NK-92 (cell line): ENCODE data around the gene DTL.

Experiments
- DNase-seq: peaks from one replicate; lab custom pipeline; 2025; ENCODE audit not compliant: unreplicated experiment; lab: John Stamatoyannopoulos, UW

The DTL gene

DNA sequence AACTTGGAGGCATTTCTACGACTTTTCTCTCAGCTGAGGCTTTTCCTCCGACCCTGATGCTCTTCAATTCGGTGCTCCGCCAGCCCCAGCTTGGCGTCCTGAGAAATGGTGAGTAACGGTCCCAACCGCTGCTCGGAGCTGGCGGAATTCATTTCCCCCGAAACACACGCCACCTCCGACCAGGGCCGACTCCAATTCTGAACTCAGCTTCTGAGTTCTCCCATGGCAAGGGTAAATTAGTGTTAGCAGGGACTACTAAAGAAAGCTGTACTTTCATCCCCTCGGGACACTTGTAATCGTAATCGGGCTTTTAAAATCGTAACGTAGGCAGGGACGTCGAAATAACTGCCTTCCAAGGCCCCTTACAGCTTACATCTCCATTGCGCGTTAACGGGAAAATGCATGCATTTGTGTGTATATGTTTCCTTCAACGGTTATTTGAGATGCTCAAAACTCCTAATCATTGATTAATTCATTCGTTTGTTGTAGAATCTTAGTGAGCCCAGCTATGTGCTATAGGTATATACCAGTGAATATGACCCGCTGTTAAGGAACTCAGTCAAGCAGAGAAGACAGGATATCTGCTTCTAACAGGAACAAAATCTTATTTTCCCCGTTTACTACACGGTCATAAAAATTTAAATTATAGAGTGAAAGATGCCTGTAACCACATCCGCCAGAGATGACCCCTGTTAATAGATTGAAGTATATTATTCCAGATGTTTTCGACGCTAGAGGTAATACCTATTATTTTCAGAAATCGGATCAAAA lies 472 bp downstream of the DTL start:
- DNase-seq: no peak

DNA sequence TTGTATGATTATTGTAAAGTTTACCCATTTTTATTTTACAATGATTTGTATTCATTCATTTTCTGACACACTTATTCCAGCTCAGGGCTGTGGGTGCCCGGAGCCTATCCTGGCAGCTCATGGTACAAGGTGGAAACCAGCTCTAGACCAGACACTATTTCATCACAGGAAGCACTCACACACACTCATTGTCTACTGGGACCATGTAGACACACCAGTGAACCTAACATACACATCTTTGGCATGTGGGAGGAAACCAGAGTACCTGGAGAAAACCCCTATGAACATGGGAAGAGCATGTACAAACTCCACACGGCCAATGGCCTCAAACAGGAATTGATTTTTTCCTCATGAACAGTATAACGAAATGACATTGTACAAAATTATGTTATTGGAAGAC lies 2.4 kb downstream of the DTL start:
- DNase-seq: no peak

DNA sequence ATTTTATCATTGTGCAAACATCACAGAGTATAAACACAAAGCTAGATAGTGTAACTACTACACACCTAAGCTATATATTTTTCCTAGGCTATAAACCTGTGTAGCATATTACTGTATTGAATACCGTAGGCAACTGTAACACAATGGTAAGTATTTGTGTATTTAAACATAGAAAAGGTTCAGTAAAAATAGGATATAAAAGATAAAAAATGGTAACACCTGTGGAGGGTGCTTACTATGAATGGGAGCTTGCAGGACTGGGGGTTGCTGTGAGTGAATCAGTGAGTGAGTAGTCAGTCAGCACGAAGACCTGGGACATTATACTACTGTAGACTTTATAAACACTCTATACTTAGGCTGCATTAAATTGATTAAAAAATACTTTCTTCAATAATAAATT lies 4.1 kb downstream of the DTL start:
- no peak for DNase-seq

DNA sequence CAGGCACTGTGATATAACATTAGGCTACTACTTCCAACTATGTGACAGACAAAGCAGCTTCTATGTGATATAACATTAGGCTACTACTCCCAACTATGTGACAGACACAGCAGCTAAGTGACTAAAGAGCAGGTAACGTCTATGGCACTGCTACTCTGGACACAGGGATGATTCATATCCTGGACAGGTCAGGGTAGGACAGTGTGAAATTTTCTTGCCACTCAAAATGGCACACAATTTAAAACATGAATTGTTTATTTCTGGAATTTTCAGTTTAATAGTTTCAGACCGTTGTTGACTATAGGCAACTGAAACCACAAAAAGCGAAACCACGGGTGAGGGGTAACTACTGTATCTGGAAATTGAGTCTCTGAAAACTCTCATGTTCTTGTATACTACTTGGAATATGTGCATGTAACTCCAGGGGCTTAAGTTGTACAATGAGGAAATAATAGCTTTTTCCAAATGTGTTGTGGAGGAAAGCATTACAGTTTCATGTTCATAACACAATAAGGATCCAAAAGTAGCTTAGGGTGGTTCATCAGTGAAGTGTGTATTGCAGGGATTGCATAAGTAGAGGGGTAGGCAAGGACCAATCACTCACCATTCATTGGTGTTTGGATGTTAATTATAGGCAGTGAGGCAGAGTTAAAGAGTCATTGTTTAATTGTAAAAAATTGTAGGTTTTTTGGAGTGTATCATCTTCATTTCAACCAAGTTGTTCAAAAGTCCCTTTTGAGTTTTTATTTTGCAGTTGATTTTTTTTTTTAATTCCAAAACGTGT lies 5.3 kb downstream of the DTL start:
- no peak for DNase-seq

DNA sequence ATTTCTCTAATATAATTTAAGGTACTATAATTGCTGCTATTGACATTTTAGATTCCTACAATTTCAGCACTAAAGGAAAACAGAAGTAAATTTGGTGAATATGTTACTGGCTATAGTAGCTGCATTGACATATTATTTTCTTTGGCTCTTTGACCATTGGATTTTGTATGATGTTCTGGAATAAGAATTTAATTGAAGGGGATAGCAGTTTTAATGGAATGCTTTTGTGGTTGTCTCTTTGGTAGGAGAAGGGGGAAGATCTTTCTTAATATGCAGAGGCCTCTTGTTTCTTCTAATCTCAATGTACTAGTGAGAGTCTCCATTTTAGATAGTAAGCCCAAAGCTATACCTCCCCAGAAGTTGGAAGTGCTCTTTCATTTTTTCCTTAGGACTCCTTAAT lies 6.9 kb downstream of the DTL start:
- no peak for DNase-seq

DNA sequence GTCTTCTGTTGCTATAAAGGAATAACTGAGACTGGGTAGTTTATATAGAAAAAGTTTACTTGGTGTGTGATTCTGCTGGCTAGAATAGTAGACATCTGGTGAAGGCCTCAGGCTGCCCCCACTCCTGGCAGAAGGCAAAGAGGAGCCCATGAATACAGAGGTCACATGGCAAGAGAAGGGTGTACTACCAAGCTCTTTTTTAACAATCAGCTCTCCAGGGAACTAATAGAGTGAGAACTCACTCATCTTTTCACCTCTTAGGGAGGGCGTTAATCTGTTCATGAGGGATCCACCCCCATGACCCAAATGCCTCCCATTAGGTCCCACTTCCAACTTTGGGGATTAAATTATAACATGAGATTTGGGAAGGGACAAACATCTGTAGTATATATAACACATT lies 9.3 kb downstream of the DTL start:
- no peak for DNase-seq

DNA sequence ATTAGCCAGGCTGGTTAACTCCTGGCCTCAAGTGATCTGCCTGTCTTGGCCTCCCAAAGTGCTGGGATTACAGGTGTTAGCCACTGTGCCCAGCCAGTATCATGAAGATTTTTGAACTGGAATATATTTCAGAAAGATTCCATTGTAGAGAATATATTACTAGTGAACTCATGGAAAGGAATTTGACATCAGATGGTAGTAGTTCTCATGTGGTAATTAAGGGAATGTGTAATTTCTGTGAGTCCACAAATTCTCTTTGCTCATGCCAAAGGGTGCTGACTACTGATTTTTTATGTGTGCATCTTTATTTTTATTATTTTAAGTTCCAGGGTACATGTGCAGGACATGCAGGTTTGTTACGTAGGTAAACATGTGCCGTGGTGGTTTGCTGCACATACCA lies 10.4 kb downstream of the DTL start:
- no peak for DNase-seq

DNA sequence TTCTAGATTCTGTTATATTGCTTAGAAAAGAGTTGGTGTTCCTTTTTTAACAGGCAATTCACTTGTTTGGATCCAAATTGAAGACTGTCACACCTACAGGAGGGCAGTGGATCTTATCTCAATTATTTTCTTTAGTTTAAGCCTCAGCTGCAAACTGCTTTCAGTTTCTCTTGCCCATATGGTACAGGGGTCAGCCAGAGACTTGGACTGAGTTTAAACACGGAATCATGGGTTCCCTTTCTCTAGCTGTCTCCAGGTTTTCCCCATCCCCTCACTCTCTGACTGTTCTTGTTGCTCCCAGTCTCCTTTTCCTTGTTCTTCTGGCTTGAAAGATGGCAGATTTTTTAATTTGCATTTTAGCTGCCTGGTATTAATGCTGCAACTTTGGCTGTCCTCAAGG lies 18.4 kb downstream of the DTL start:
- no peak for DNase-seq

DNA sequence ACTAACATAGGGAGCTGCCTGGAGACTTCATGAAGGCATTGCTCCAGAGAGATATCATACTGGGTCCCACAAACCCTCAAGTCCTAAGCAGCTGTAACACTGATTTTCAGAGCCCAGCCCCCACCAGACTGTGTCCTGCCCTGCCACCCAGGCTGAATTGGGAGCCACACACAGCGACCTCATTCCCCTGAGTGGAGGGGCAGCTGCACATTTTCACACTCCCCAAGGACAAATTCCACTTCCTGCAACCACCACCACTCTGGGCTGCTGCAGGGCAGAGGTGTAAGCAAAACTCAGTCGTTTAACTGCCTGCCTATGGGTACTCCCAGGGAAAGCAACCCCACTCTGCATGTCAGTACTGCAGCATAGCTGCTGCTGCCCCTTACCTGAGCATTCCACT lies 19.8 kb downstream of the DTL start:
- no peak for DNase-seq

DNA sequence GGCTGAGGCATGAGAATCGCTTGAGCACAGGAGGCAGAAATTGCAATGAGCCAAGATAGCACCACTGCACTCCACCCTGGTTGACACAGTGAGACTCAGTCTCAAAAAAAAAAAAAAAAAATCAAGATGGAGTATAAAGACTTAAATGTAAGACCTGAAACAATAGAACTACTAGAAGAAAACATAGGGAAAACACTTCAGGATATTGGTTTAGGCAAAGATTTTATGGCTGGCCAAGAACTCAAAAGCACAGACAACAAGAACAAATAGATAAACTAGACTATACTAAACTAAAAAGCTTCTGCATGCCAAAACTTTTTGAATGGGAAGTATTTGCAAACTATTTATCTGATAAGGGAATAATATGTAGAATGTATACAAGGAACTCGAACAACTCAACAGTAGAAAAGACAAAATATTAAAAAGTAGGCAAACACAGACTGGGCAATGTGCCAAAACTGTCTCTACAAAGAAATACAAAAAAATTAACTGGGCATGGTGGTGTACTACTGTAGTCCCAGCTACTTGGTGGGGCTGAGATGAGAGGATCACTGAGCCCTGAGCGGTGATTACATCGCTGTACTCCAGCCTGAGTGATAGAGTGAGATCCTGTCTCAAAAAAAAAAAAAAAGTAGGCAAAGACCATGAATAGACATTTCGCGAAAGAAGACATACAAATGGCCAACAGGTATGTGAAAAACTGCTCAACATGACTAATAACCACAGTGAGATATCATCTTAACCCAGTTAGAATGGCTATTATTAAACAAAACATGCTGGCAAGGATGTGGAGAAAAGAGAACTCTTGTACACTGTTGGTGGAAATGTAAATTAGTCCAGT lies 25.3 kb downstream of the DTL start:
- DNase-seq: no peak

DNA sequence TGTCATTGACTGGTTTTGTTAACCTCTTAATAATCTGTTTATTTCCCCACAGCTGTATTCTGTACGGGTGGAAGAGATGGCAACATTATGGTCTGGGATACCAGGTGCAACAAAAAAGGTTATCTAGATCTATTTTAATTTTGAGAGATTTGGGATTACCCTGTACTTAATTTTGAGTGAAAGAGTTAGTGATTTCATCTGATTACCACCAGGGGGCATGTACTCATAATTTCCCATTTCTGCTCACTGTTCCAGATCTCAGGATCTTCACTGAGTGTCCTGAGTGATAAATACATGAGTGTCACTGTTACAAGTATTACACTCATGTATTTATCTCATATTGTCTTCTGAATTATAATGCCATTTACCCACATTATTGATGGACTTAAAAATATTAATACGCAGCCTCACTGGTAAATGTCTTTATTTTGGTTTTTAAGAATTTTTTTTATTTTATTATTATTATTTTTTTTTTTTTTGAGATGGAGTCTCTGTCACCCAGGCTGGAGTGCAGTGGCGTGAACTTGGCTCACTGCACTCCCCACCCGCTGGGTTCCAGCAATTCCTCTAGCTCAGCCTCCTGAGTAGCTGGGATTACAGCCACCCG lies 27.4 kb downstream of the DTL start:
- DNase-seq: no peak

DNA sequence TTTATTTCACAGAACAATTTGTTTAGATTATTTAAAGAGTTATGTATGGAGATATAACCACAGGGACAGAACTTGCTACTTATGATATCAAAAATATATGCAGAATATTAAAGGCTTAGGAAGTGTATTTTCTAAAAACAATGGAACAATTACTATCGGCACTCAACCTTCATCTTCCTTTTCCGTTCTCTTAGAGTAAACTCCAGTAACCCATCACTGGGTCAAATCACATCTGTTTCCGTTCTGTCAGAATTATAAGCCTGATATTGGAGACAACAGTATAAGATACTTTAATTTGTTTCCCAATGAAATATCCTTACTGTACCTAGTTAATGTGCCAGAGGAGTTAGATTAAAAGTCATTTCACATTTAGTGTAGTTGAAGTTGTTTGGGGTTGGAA lies 32.2 kb downstream of the DTL start:
- DNase-seq: no peak

DNA sequence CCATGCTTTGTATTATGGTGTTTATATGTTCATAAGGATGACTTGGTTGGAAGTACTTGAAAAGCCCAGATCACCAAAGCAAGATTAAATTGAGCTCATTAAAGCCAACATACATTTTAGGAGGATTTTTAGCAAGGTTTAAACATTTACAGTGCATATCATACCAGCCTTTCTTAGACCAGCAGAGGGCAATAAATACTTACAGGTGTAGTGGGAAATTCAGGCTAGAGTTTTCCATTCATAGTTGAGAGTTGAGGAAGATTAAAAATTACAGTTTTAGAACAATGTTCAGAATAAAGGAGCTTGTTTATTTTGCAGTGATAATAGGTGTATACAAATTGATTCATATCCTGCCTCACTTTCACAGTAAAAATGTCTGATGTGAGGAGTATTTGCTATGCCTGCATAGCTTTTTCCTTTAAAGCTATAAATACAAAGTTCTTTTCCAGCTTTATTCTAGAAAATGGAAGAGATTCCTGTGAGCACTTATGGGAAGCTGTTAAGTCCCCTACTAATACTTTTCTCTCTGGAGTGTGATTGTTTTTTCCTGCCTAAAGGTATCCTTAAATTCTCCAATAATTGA lies 35.3 kb downstream of the DTL start:
- no peak for DNase-seq

DNA sequence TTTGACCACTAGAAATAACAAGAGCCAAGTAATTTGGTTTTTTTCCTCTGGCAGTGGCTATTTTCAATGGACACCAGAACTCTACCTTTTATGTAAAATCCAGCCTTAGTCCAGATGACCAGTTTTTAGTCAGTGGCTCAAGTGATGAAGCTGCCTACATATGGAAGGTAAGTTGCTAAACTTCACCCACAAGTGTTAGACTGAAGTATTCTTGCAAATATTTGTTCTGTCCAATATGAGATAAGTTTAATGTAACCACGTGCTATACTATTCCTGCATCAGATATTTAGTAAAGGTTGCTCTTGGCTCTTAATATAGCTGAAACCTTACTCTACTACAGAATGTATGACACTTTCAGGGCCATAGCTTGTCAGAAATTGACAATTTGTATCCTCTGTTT lies 36.5 kb downstream of the DTL start:
- DNase-seq: no peak

DNA sequence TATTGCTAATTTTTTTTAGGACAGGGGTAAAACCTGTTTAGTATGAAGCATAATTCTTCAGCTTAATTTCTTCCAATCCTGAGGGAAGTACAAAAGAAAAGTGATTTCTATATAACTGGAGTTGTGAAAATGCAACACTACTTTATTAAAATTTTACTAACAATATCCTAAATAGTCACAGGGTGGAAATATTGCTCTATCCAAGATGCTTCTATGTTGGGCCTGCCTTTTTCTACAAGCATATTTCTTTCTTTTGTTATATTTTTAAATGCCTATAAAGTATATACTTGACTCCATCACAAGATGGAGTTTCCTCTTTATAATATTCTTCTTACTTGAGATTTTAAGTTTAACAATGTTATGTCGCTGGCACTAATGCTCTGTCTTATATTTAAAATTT lies 37.9 kb downstream of the DTL start:
- DNase-seq: no peak

DNA sequence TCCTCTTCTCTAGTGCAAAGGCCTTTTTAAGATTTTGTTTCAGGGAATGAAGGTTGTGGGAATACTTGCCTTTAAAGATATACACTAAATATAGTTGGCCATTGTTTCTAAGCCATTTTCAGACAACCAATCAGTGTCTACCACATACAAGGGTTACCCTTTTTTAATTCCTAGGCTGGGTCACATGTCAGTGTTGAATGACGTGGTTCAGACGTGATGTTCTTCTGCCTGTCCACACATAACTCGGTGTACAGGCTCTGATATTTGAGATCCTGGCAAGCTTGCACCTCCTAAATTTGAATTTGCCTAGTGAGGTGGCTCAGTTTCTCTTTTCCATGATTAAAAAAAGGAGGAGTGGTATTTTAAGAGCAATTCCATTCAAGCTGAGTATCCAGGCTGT lies 38.8 kb downstream of the DTL start:
- no peak for DNase-seq

DNA sequence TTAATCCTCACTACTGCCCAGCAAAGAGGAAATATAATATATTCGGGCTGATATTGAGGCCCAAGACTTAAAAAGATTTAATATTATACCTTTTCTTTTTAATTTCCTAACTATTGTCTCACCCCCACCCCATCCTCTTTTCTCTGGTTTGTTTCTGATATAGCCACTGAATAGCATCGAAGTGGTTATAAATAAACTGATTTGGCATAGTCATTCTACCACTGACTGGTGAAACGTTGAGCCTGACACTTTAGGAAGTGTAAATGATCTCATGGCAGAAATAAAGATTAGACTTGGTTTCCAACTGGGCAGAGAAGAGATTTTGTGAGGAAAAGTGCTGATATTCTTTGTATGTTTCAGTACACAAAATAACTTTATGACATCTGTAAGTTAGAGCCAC lies 39.3 kb downstream of the DTL start:
- no peak for DNase-seq

DNA sequence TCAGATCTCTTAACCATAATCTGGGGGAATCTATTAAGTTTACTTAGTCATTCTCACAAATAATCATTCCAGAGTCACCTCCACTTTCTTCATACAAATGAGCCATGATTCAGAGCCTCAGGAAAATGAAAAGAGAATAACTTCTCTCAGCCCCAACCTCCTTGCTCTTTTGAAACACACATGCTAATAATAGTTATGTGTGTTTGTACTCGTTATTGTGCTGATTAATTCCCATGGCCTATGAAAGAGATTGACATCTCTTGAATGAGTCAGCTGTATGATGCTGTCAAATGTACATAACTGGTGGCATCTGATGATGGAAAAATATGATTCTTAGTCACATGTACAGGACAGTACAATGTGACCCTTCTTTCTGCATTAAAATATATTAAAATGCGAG lies 41.5 kb downstream of the DTL start:
- DNase-seq: no peak

DNA sequence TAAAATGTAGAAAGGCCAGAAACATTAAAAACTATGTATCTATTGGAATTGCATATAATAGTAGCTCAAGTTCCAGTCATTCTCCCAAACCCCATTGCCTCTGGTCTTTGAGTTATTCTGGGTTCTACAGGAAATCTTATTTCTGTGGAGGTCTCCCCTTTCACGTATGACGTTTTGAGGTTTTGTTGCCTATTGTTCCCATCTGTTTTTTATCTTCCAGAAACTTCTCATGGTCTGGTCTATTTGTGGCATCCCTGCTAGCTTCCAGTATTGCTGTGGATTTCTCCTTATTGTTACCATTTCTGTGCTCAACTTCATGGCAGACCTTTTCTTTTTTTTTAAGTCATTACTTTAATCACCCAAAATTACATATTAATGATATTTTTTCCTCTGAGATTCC lies 43.3 kb downstream of the DTL start:
- no peak for DNase-seq

DNA sequence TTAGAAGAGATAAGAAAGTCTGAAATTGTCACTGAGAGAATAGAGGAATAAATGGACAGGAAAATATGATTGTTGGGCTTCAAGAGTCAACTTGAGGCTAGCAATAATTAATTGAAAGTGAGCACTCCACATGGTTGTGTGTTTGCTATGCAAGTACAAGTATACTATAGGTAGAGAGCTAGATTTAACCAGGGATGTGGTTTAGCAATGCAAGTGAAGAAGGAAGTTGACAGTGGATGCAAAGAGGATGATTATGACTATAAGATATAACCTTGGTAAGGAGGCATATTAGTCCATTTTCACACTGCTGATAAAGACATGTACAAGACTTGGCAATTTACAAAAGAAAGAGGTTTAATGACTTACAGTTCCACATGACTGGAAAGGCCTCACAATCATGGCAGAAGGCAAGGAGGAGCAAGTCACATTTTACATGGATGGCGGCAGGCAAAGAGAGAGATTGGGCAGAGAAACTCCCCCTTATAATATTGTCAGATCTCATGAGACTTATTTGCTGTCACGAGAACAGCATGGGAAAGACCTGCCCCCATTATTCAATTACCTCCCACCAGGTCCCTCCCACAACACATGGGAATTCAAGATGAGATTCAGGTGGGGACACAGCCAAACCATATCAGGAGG lies 47.3 kb downstream of the DTL start:
- no peak for DNase-seq
